GM12892 (cell line): ENCODE measurements around the gene IFITM5.

Experiments
- POLR2A ChIP-seq: IDR thresholded peaks from 2 replicates; pipeline ENCODE4 v1.6.1; 2011; ENCODE audit warnings: low read depth, low read length, control low read depth
- POLR2AphosphoS5 ChIP-seq: IDR thresholded peaks from 2 replicates; pipeline ENCODE4 v1.6.1; 2011; ENCODE audit warnings: low read depth, low read length, control low read depth
- TAF1 ChIP-seq: IDR thresholded peaks from 2 replicates; pipeline ENCODE4 v1.6.1; 2011; ENCODE audit warnings: low read depth, mild to moderate bottlenecking, control low read depth, low read length, borderline replicate concordance

DNA sequence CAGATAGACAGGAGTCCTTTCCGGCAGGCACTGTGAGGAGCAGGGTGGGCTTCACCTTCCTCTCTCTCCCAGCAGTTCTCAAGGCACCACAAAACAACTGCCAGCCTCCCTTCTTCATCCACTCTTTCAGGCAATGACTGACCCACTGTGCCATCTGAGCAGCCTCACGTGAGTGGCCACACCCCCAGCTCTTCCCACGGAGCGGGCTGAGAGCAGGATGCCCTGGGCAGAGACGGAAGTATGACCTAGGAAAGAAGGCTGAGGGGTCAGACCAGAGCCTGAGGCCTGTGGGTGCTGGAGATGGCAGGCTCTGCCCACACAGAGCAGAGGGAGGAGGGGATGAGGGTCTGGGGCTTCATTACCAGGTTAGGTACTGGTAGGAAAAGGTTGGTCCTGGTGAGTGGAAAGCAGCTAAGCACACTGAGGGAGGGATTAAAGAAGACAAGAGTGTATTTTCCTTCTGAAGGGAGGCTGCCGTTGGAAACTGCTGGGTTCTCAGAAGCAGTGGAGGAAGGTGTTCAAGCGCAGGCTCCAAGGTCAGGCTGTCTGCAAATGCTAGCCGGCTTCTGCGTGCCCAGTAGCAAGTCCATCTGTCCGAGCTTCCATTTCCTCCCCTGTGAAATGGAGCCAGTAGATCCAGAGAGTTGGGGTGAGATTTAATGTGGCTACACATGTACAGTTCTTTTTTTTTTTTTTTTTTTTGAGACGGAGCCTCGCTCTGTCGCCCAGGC lies 16.5 kb downstream of the IFITM5 start:
- TF ChIP-seq POLR2A (no peak), POLR2AphosphoS5 (no peak), TAF1 (no peak)
